ENCODE results near the gene IQCC. TPM values are rescaled to one million over a fixed set of nuclear protein-coding genes. Genes with fewer than 3 reads are reported as not detected.

The IQCC gene
- total RNA-seq, 2 donors from 2014 or later: 1.4 TPM; not detected in 1

DNA sequence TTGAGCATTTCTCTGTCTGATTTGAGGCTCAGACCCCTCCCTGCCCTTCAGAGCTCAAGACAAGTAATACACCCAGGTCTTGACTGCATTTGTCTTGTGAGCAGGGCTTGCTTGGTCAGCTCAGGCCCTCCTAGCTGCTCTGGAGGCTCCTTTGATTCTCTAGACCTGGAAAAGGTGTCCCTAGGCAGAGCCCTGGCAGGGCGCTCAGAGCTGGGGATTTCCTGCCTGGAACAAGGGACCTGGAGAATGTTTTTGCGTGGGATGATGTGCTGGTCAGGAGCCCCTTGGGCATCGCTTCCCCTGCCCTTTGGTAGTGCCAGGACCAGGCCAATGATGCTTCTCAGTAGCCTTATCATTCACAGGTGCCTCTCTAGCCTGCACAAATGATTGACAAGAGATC lies 9.9 kb upstream of the IQCC start:
- peaks cover 61% of the 10 kb centered on the region for H3K36me3 ChIP-seq
- ATAC-seq (ENCODE audit: insufficient number of reproducible peaks, low FRiP score, low read depth) (no peak), DNase-seq (ENCODE audit: low spot score) (no peak)
- TF ChIP-seq, protein P1, sequence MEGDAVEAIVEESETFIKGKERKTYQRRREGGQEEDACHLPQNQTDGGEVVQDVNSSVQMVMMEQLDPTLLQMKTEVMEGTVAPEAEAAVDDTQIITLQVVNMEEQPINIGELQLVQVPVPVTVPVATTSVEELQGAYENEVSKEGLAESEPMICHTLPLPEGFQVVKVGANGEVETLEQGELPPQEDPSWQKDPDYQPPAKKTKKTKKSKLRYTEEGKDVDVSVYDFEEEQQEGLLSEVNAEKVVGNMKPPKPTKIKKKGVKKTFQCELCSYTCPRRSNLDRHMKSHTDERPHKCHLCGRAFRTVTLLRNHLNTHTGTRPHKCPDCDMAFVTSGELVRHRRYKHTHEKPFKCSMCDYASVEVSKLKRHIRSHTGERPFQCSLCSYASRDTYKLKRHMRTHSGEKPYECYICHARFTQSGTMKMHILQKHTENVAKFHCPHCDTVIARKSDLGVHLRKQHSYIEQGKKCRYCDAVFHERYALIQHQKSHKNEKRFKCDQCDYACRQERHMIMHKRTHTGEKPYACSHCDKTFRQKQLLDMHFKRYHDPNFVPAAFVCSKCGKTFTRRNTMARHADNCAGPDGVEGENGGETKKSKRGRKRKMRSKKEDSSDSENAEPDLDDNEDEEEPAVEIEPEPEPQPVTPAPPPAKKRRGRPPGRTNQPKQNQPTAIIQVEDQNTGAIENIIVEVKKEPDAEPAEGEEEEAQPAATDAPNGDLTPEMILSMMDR (IDR thresholded peaks at IDR 0.05): no peak
- H3K4me3 ChIP-seq: no peak overlapping the region
- H3K27ac ChIP-seq: no peak overlapping the region
- H3K27me3 ChIP-seq (replicated peaks; ENCODE audit: insufficient read depth): no peaks in the 10 kb centered on the region
- H3K9me3 ChIP-seq: no peaks in the 10 kb centered on the region
- H3K4me1 ChIP-seq (ENCODE audit: control insufficient read depth in 1 of 2, low read depth in 2 of 2): peaks cover 6 to 15% of the 10 kb centered on the region in 2 donors

DNA sequence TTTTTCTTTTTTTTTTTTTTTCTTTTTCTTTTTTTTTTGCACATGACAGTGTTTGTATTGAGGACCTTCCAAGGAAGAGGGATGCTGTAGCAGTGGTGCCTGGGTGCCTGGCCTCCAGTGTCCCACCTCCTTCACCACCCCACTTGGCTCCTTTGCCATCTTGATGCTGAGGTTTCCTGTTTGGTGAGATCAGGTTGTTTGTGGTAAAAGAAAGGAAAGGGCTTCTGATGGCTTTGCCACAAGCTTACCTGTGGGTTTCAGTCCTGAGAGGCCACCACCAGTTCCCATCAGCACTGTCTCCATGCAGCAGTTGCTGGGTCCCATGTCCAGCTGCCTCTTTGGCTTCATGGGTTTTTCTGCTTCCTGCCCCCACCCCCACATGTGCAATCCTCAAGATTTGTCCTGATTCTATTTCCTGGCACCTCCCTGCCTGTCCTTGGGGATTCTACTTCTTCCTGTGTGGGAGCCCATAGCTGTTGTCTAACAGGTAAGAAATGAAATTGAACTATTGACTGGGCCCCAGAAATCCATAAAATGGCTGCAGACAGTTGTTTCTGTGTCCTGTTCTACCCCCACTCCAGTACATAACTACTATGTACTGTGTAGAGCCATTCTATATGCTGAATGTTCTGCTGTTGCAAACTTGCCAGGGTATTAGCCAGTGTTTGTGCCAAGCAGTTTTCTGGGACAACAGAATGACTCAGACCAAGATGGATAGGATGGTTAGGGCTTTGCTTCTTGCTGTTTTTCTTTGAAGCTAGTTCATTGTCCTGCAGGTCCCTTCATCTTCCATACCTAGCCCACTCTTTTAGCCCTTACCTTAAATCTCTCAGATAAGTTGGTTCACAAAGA lies 9.3 kb upstream of the IQCC start:
- H3K36me3 ChIP-seq: peaks cover 54% of the 10 kb centered on the region
- H3K4me1 ChIP-seq (ENCODE audit: control insufficient read depth in 1 of 2, low read depth in 2 of 2): peaks cover 6 to 16% of the 10 kb centered on the region in 2 donors
- H3K4me3 ChIP-seq: no peak overlapping the region
- H3K9me3 ChIP-seq: no peaks in the 10 kb centered on the region
- H3K27ac ChIP-seq: no peak overlapping the region
- no peaks in the 10 kb centered on the region for H3K27me3 ChIP-seq (replicated peaks; ENCODE audit: insufficient read depth)
- TF ChIP-seq, protein P1 (IDR thresholded peaks at IDR 0.05): no peak
- DNase-seq (ENCODE audit: low spot score) (no peak), ATAC-seq (ENCODE audit: insufficient number of reproducible peaks, low FRiP score, low read depth) (no peak)

DNA sequence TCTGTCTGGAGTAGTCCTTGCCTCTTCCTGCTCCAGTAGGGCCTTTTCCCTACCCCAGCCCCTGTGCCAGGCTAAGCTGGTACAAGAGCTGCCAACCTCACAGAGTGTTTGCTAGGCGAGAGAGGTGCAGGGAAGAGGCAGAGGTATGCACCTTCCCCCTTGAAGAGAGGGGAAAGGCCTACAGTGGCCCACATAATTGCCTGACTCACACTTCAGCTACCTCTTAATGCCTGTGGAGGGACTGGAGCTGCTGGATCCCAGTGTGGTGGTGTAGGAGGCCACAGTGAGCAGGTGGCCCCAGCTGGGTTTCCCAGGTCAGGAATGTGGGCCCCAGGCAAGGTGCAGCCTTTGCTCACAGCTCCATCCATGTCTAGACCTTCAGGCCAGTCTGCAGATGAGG lies 8.4 kb upstream of the IQCC start:
- peaks cover 15 to 25% of the 10 kb centered on the region in 2 donors for H3K4me1 ChIP-seq (ENCODE audit: control insufficient read depth in 1 of 2, low read depth in 2 of 2)
- TF ChIP-seq, protein P1 (IDR thresholded peaks at IDR 0.05): no peak
- no peaks in the 10 kb centered on the region for H3K9me3 ChIP-seq
- no peak overlapping the region for H3K27ac ChIP-seq
- H3K36me3 ChIP-seq: peaks cover 45% of the 10 kb centered on the region
- no peak for DNase-seq (ENCODE audit: low spot score)
- H3K4me3 ChIP-seq: no peak overlapping the region
- no peaks in the 10 kb centered on the region for H3K27me3 ChIP-seq (replicated peaks; ENCODE audit: insufficient read depth)
- ATAC-seq (ENCODE audit: insufficient number of reproducible peaks, low FRiP score, low read depth): no peak

DNA sequence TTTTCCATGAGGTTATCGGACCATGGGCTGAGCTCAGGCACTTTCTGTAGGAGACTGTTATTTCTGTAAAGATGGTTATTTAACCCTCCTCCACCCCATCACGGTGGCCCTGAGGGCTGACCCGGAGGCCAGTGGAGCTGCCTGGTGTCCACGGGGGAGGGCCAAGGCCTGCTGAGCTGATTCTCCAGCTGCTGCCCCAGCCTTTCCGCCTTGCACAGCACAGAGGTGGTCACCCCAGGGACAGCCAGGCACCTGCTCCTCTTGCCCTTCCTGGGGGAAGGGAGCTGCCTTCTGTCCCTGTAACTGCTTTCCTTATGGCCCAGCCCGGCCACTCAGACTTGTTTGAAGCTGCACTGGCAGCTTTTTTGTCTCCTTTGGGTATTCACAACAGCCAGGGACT lies 7.6 kb upstream of the IQCC start:
- TF ChIP-seq, protein P1 (IDR thresholded peaks at IDR 0.05): no peak
- peaks cover 15 to 26% of the 10 kb centered on the region in 2 donors for H3K4me1 ChIP-seq (ENCODE audit: control insufficient read depth in 1 of 2, low read depth in 2 of 2)
- H3K36me3 ChIP-seq: peaks cover 38% of the 10 kb centered on the region

DNA sequence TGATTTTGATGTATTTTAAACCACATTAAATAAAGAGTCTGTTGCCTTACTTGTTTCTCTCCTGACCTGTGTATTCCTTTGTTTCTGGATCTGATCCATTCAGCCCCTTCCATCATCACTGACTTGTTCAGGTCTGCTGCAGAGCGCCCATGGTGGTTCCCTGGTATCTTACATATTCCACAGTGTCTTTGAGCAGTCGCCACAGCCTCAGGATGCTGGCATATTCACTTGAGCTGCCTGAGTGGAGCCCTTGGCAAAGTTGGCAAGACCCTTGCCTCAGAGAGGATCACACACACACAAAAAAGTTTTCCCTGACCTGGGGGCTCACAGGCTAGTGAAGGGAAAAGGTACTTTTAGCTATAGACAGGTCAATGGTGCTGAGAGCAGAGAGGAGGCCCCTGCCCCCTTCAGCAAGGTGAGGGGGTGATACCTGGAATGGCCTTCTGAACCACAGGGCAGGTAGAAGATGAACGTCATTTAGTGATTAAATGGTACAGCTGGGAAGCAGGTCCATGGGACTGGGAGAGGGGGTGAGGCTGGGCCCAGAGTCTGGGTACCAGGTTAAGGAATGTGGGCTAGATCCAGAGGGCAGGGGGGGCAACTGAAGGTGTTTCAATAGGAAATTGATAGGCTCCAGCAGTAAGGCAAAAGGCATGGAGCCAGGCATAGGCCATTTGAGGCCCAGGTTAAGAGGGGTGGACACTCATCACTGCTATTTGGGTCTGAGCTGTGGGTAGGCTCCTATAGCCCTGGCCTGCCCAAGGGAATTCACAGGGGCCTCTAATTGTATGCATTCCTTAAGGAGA lies 7.0 kb upstream of the IQCC start:
- TF ChIP-seq, protein P1 (IDR thresholded peaks at IDR 0.05): no peak
- no peaks in the 10 kb centered on the region for H3K9me3 ChIP-seq
- H3K4me3 ChIP-seq: no peak overlapping the region
- no peak for ATAC-seq (ENCODE audit: insufficient number of reproducible peaks, low FRiP score, low read depth)
- H3K36me3 ChIP-seq: peaks cover 32% of the 10 kb centered on the region
- no peak overlapping the region for H3K27ac ChIP-seq
- peaks cover 15 to 26% of the 10 kb centered on the region in 2 donors for H3K4me1 ChIP-seq (ENCODE audit: control insufficient read depth in 1 of 2, low read depth in 2 of 2)
- no peak for DNase-seq (ENCODE audit: low spot score)
- H3K27me3 ChIP-seq (replicated peaks; ENCODE audit: insufficient read depth): no peaks in the 10 kb centered on the region

More for the DNA sequence above, 7.6 kb upstream of the IQCC start:
- no peaks in the 10 kb centered on the region for H3K9me3 ChIP-seq
- DNase-seq (ENCODE audit: low spot score) (no peak), ATAC-seq (ENCODE audit: insufficient number of reproducible peaks, low FRiP score, low read depth) (no peak)
- H3K27me3 ChIP-seq (replicated peaks; ENCODE audit: insufficient read depth): no peaks in the 10 kb centered on the region
- no peak overlapping the region for H3K27ac ChIP-seq
- H3K4me3 ChIP-seq: no peak overlapping the region

Data from thoracic aorta (tissue), 2 donors.